HepG2 (cell line): ENCODE results near the gene HID1. TPM values are rescaled to one million over a fixed set of nuclear protein-coding genes. Genes with fewer than 3 reads are reported as not detected.

Experiments used
- CBX1 ChIP-seq: IDR thresholded peaks from one replicate; pipeline ENCODE4 v1.6.1; 2016; ENCODE audit warnings: antibody characterized with exemption, low read depth
- EP300 ChIP-seq, 3 experiments: sonication (generic) in 1 of 3; formaldehyde crosslinking in 1 of 3; IDR thresholded peaks; 2 replicates each; pipeline versions ENCODE4 v1.5.1 to v1.6.1; 2011 to 2020; ENCODE audit warnings: low read depth in 2 of 3, low read length in 2 of 3, borderline replicate concordance in 1 of 3, improper control_type of control experiment in 1 of 3, mild to moderate bottlenecking in 1 of 3, missing genetic modification reagents in 1 of 3, moderate library complexity in 1 of 3
- ESRRA ChIP-seq: sonication (generic); formaldehyde crosslinking; IDR thresholded peaks from 2 replicates; pipeline ENCODE4 v1.5.1; 2020; ENCODE audit warnings: mild to moderate bottlenecking, low read depth, missing genetic modification reagents
- FLYWCH1 ChIP-seq: sonication (generic); formaldehyde crosslinking; IDR thresholded peaks from 2 replicates; pipeline ENCODE4 v1.8.1; 2023; ENCODE audit warnings: mild to moderate bottlenecking, missing genetic modification reagents
- FUBP1 ChIP-seq: sonication (generic); formaldehyde crosslinking; IDR thresholded peaks from 2 replicates; pipeline ENCODE4 v1.5.1; 2020; ENCODE audit warnings: missing genetic modification reagents, mild to moderate bottlenecking, borderline replicate concordance
- GZF1 ChIP-seq: sonication (generic); formaldehyde crosslinking; IDR thresholded peaks from 2 replicates; pipeline ENCODE4 v1.5.1; 2020; ENCODE audit warnings: mild to moderate bottlenecking, missing genetic modification reagents
- IKZF1 ChIP-seq: fragments of 450-650 bp; IDR thresholded peaks from 2 replicates; pipeline ENCODE4 v1.7.1; 2016
- KMT2A ChIP-seq: sonication (generic); formaldehyde crosslinking; IDR thresholded peaks from 2 replicates; pipeline ENCODE4 v1.4.0; 2020; ENCODE audit warnings: missing genetic modification reagents
- LBX2 ChIP-seq: sonication (generic); formaldehyde crosslinking; IDR thresholded peaks from 2 replicates; pipeline ENCODE4 v1.5.0; 2020; ENCODE audit warnings: missing genetic modification reagents, mild to moderate bottlenecking, borderline replicate concordance
- MTA3 ChIP-seq: sonication (generic); formaldehyde crosslinking; IDR thresholded peaks from 2 replicates; pipeline ENCODE4 v1.4.0; 2020; ENCODE audit warnings: missing genetic modification reagents
- NFE2 ChIP-seq: sonication (generic); formaldehyde crosslinking; IDR thresholded peaks from 2 replicates; pipeline ENCODE4 v1.4.0; 2020; ENCODE audit warnings: missing genetic modification reagents
- NPAS2 ChIP-seq: sonication (generic); formaldehyde crosslinking; IDR thresholded peaks from 2 replicates; pipeline ENCODE4 v1.8.0; 2022; ENCODE audit warnings: mild to moderate bottlenecking, missing genetic modification reagents, borderline replicate concordance
- POLR2AphosphoS2 ChIP-seq: IDR thresholded peaks from 2 replicates; pipeline ENCODE4 v1.6.1; 2011; ENCODE audit warnings: low read depth, low read length, improper control_type of control experiment
- RBM39 ChIP-seq: fragments of 200-400 bp; formaldehyde crosslinking; IDR thresholded peaks from one replicate; pipeline ENCODE4 v1.6.1; 2018; ENCODE audit warnings: antibody characterized with exemption, mild to moderate bottlenecking, low read depth, low read length; ENCODE audit not compliant: poor library complexity, severe bottlenecking
- SATB2 ChIP-seq: sonication (generic); formaldehyde crosslinking; IDR thresholded peaks from 2 replicates; pipeline ENCODE4 v1.5.0; 2020; ENCODE audit warnings: missing genetic modification reagents
- SIX4 ChIP-seq: sonication (generic); formaldehyde crosslinking; IDR thresholded peaks from 2 replicates; pipeline ENCODE4 v1.4.0; 2020; ENCODE audit warnings: missing genetic modification reagents
- SMARCE1 ChIP-seq: fragments of 450-650 bp; IDR thresholded peaks from 2 replicates; pipeline ENCODE4 v1.6.1; 2017; ENCODE audit warnings: borderline replicate concordance
- SOX6 ChIP-seq, 2 experiments: fragments of 450-650 bp in 1 of 2; sonication (generic) in 1 of 2; formaldehyde crosslinking in 1 of 2; IDR thresholded peaks; 2 replicates each; pipeline versions ENCODE4 v1.4.0 to v1.6.1; 2017 to 2020; ENCODE audit warnings: antibody characterized with exemption in 1 of 2, mild to moderate bottlenecking in 1 of 2, missing genetic modification reagents in 1 of 2
- TFDP2 ChIP-seq: sonication (generic); formaldehyde crosslinking; IDR thresholded peaks from 2 replicates; pipeline ENCODE4 v1.4.0; 2020; ENCODE audit warnings: missing genetic modification reagents
- WIZ ChIP-seq: sonication (generic); formaldehyde crosslinking; IDR thresholded peaks from 2 replicates; pipeline ENCODE4 v1.5.1; 2020; ENCODE audit warnings: mild to moderate bottlenecking, missing genetic modification reagents
- ZFP1 ChIP-seq: IDR thresholded peaks from 2 replicates; pipeline ENCODE4 v1.6.1; 2016
- ZNF383 ChIP-seq: sonication (generic); formaldehyde crosslinking; IDR thresholded peaks from 2 replicates; pipeline ENCODE4 v1.4.0; 2020; ENCODE audit warnings: missing genetic modification reagents, mild to moderate bottlenecking, borderline replicate concordance
- ZNF432 ChIP-seq: sonication (generic); formaldehyde crosslinking; IDR thresholded peaks from 2 replicates; pipeline ENCODE4 v1.5.0; 2020; ENCODE audit warnings: missing genetic modification reagents, mild to moderate bottlenecking, borderline replicate concordance
- ZNF597 ChIP-seq: sonication (generic); formaldehyde crosslinking; IDR thresholded peaks from 2 replicates; pipeline ENCODE4 v1.5.0; 2020; ENCODE audit warnings: missing genetic modification reagents
- ZNF720 ChIP-seq: sonication (generic); formaldehyde crosslinking; IDR thresholded peaks from 2 replicates; pipeline ENCODE4 v1.4.0; 2020; ENCODE audit warnings: missing genetic modification reagents
- ZNF773 ChIP-seq: sonication (generic); formaldehyde crosslinking; IDR thresholded peaks from 2 replicates; pipeline ENCODE4 v1.4.0; 2020; ENCODE audit warnings: missing genetic modification reagents, borderline replicate concordance
- ZNF883 ChIP-seq: sonication (generic); formaldehyde crosslinking; IDR thresholded peaks from 2 replicates; pipeline ENCODE4 v1.5.1; 2020; ENCODE audit warnings: mild to moderate bottlenecking, missing genetic modification reagents; ENCODE audit errors: not compliant biosample characterization
- polyA plus RNA-seq, 8 experiments: library from polyadenylated mRNA; depleted of rRNA in 3 of 8; stranded (reverse) in 7 of 8; unstranded in 1 of 8; fragments of >200 nt; fragmentation: Illumina TruSeq in 4 of 8; extraction: Trizol in 4 of 8; gene quantifications; 2 replicates each; pipeline versions ENCODE4 v1.2.1 to v1.2.3, GENCODE V29; 2011 to 2016; ENCODE audit warnings: low read depth in 4 of 8, missing spikeins in 1 of 8, mixed read lengths in 1 of 8; ENCODE audit not compliant: insufficient read depth in 1 of 8
- total RNA-seq, 5 experiments: library from RNA; depleted of rRNA; stranded (reverse); fragments of >200 nt; fragmentation: Illumina TruSeq; extraction: Trizol; gene quantifications; 2 replicates each; pipeline ENCODE4 v1.2.3, GENCODE V29; 2016; ENCODE audit warnings: low read depth in 1 of 5

Gene HID1
- total and polyA plus RNA-seq, 2 of the 13 experiments (the other 11 are each of a cell fraction or from before 2014, with no cell fraction given) = 2.1 to 10.6 TPM

GRCh38 chr17:74981979-74982662, 9.6 kb upstream of the HID1 start (continued):
- TF ChIP-seq ZNF597 (CRISPR knock-in tag) (no peak), FUBP1 (CRISPR knock-in tag) (peak; percentile 94; the same call in 1 of the 2 replicates), ESRRA (CRISPR knock-in tag) (peak; percentile 86), LBX2 (CRISPR knock-in tag) (no peak), NFE2 (CRISPR knock-in tag) (no peak), GZF1 (CRISPR knock-in tag) (no peak), SIX4 (CRISPR knock-in tag) (no peak), ZNF432 (no peak), RBM39 (no peak), EP300 (IDR thresholded peaks at IDR 0.05; ENCODE audit: low read depth in 2 of 2, low read length in 2 of 2) (no peak; a peak in 1 of 4 replicates), EP300 (CRISPR knock-in tag; IDR thresholded peaks at IDR 0.05; ENCODE audit: borderline replicate concordance) (peak; percentile 2), ZNF720 (CRISPR knock-in tag) (no peak), IKZF1 (no peak), ZNF383 (CRISPR knock-in tag) (peak; percentile 97; the same call in 1 of the 2 replicates), SOX6 (IDR thresholded peaks at IDR 0.05) (no peak), SOX6 (CRISPR knock-in tag; IDR thresholded peaks at IDR 0.05) (peak; percentile 55), SMARCE1 (no peak), POLR2AphosphoS2 (no peak; the same call in 1 of the 2 replicates), ZNF773 (no peak), ZFP1 (0 out of 2 replicates have a peak, but pooled peaks have one; percentile 54), TFDP2 (CRISPR knock-in tag) (peak; percentile 91), ZNF883 (peak; percentile 96), CBX1 (peak; percentile 76), KMT2A (peak; percentile 86; the same call in 1 of the 2 replicates), MTA3 (CRISPR knock-in tag) (no peak), WIZ (CRISPR knock-in tag) (no peak; the same call in 1 of the 2 replicates), FLYWCH1 (CRISPR knock-in tag) (no peak), SATB2 (no peak), NPAS2 (no peak)
